ENCODE data around the gene IL5.

- no peak for TF ChIP-seq CTCF (IDR thresholded peaks at IDR 0.05; ENCODE audit: low read depth, low read length)
- no peak for TF ChIP-seq EZH2phosphoT487 (IDR thresholded peaks at IDR 0.05; ENCODE audit: low read depth)
Measured at GRCh38 chr5:132547269-132547668, 3.9 kb upstream of the IL5 start.

All from OCI-LY3 (cell line).